Transverse colon (tissue), 4 donors: Measurements from ENCODE around the gene SFTPB.
"Not testable (repeated sequence)": the region's sequence is repeated elsewhere in the genome, so short reads cannot be mapped to it uniquely, and the experiment has no call there.

Experiments
- CTCF ChIP-seq, 5 experiments: fragments of 200-600 bp in 3 of 5; fragments of 450-650 bp in 2 of 5; sonication (generic) in 3 of 5; IDR thresholded peaks; 1 replicate in 2 of 5; 2 replicates in 3 of 5; pipeline ENCODE4 v1.5.1; 2016 to 2017; ENCODE audit warnings: antibody characterized with exemption in 5 of 5, inconsistent platforms in 3 of 5, mild to moderate bottlenecking in 2 of 5, moderate library complexity in 1 of 5
- POLR2A ChIP-seq: fragments of 450-650 bp; IDR thresholded peaks from one replicate; pipeline ENCODE4 v1.6.1; 2016; ENCODE audit warnings: antibody characterized with exemption, mild to moderate bottlenecking, moderate library complexity
- POLR2AphosphoS5 ChIP-seq, 3 donors: sonication (generic); formaldehyde crosslinking; IDR thresholded peaks; one replicate each; pipeline ENCODE4 v1.6.1; 2016; ENCODE audit warnings: antibody characterized with exemption in 3 of 3

- not testable (repeated sequence) for TF ChIP-seq CTCF (IDR thresholded peaks at IDR 0.05); POLR2A; POLR2AphosphoS5 (IDR thresholded peaks at IDR 0.05)
These were observed 10.6 kb downstream of the SFTPB start for GRCh38 chr2:85657399-85657798.
